Spleen (tissue), 7 donors: Measurements from ENCODE around the gene TXNRD2.

ENCODE experiments used
- CTCF ChIP-seq, 11 experiments: fragments of 200-600 bp in 7 of 11; fragments of 450-650 bp in 4 of 11; sonication (generic) in 4 of 11; IDR thresholded peaks in 8 of 11; conservative IDR thresholded peaks in 3 of 11; 1 replicate in 7 of 11; 2 replicates in 4 of 11; pipeline versions ENCODE4 v1.4.0 to v1.8.0; 2016 to 2021; ENCODE audit warnings: antibody characterized with exemption in 11 of 11, inconsistent platforms in 4 of 11, mild to moderate bottlenecking in 1 of 11
- POLR2AphosphoS5 ChIP-seq, 3 donors: sonication (generic); formaldehyde crosslinking; IDR thresholded peaks; one replicate each; pipeline ENCODE4 v1.5.1; 2017; ENCODE audit warnings: antibody characterized with exemption in 3 of 3
- donor health status: DM: no; HTN: no; CAD: no; lungs with moderate emphysema.
- donor health status: DM: no; HTN: no; CAD: no.
- donor health status: DM: no; HTN: no; CAD: no.

- TF ChIP-seq CTCF (IDR thresholded peaks at IDR 0.05 in 8 of 11, conservative IDR thresholded peaks at IDR 0.05 in 3 of 11), result no peak
- TF ChIP-seq POLR2AphosphoS5 (IDR thresholded peaks at IDR 0.05), result no peak
Measured at GRCh38 chr22:19919701-19920363, 21.8 kb downstream of the TXNRD2 start.
